GM18517 (cell line): Measurements from ENCODE around the gene TNPO3.

Experiments used
- ATAC-seq: cut with Tn5 transposase; IDR thresholded peaks from one replicate; pipeline ENCODE4 v1.9.1; 2021; ENCODE audit warnings: mild to moderate bottlenecking, moderate library complexity; ENCODE audit not compliant: unreplicated experiment

TNPO3 gene

GRCh38 chr7:128911423-128912031, 143.4 kb downstream of the TNPO3 start:
- ATAC-seq: no peak

- no peak for ATAC-seq
Measured at GRCh38 chr7:128910569-128910945, 144.4 kb downstream of the TNPO3 start, which contains the start of gene KCP. Gene KCP (minus strand): TSS chr7:128910709. CDS start chr7:128910676, 33 bp downstream.

- ATAC-seq: no peak
Measured at GRCh38 chr7:128909625-128910568, 145.0 kb downstream of the TNPO3 start.

GRCh38 chr7:128908750-128909624, 145.9 kb downstream of the TNPO3 start:
- no peak for ATAC-seq

GRCh38 chr7:128906766-128907559, 147.9 kb downstream of the TNPO3 start:
- ATAC-seq: no peak

- no peak for ATAC-seq
Measured at GRCh38 chr7:128906001-128906765, 148.7 kb downstream of the TNPO3 start.

- ATAC-seq: no peak
Measured at GRCh38 chr7:128904381-128905197, 150.3 kb downstream of the TNPO3 start.
